Measurements from ENCODE around the gene TBC1D9B.

DNA sequence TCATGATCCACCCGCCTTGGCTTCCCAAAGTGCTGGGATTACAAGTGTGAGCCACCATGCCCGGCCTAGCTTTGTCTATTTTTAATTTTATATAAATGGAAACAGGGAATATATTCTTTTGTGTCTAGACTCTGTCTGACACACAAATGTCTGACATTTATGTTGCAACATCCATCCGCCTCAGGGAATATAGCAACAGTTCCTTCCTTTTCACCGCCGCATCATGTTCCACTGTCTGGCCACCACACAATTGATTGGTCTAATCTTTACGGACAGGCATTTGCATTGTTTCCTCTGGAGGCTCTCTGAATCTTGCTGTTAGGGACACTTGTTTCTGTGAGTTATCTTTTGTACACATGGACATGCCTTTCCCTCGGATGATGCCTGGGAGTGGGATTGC lies 20.1 kb upstream of the TBC1D9B start:
- TF ChIP-seq, protein P1, sequence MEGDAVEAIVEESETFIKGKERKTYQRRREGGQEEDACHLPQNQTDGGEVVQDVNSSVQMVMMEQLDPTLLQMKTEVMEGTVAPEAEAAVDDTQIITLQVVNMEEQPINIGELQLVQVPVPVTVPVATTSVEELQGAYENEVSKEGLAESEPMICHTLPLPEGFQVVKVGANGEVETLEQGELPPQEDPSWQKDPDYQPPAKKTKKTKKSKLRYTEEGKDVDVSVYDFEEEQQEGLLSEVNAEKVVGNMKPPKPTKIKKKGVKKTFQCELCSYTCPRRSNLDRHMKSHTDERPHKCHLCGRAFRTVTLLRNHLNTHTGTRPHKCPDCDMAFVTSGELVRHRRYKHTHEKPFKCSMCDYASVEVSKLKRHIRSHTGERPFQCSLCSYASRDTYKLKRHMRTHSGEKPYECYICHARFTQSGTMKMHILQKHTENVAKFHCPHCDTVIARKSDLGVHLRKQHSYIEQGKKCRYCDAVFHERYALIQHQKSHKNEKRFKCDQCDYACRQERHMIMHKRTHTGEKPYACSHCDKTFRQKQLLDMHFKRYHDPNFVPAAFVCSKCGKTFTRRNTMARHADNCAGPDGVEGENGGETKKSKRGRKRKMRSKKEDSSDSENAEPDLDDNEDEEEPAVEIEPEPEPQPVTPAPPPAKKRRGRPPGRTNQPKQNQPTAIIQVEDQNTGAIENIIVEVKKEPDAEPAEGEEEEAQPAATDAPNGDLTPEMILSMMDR (IDR thresholded peaks at IDR 0.05), result no peak
- TF ChIP-seq POLR2A (IDR thresholded peaks at IDR 0.05), result no peak

Measured in thyroid gland (tissue), 4 donors.